IPS-18c (cell line): Measurements from ENCODE around the gene TAS2R38.
"Not testable (repeated sequence)": the region's sequence is repeated elsewhere in the genome, so short reads cannot be mapped to it uniquely, and the experiment has no call there.

Experiments
- H3K4me3 ChIP-seq: 2 replicates; pipeline ENCODE4 v1.7.0; 2013; ENCODE audit warnings: low read depth, mild to moderate bottlenecking, low read length, moderate library complexity; ENCODE audit not compliant: insufficient read depth
- H3K9me3 ChIP-seq: one replicate; pipeline ENCODE4 v1.6.1; 2013; ENCODE audit warnings: mild to moderate bottlenecking, low read length, moderate library complexity; ENCODE audit not compliant: control insufficient read depth, insufficient read depth

Gene TAS2R38

GRCh38 chr7:141973673-141974072 lies at the start of gene TAS2R38:
TSS of gene TAS2R38 (minus strand) at chr7:141973773. CDS start at chr7:141973689, 84 bp downstream.
- no peaks in the 10 kb centered on the region for H3K9me3 ChIP-seq
- H3K4me3 ChIP-seq = no peak within 1 kb of the TSS

DNA sequence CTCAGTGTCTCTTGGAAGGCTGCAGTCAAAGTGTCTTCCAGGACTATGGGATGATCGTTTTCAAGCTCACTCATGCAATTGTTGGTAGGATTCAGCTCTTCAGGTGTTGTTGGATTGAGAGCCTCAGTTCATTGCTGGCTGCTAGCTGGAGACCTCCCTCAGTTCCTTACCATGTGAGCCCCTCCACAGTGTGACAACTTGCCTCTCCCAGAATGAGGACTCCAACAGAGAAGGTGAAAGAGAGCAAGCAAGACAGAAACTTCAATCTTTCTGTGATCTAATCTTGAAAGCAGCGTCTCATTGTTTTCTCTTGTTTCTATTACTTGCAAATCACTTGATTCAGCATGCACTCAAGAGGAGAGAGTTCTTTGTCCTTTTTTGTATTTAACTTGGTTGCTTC lies 44.6 kb upstream of the TAS2R38 start:
- Histone ChIP-seq H3K4me3 (no peak overlapping the region), H3K9me3 (no peaks in the 10 kb centered on the region)

GRCh38 chr7:142017451-142017850 lies 43.9 kb upstream of the TAS2R38 start:
- no peak overlapping the region for H3K4me3 ChIP-seq
- no peaks in the 10 kb centered on the region for H3K9me3 ChIP-seq

GRCh38 chr7:142012825-142013511 lies 39.4 kb upstream of the TAS2R38 start:
- Histone ChIP-seq H3K4me3 (no peak overlapping the region), H3K9me3 (no peaks in the 10 kb centered on the region)

DNA sequence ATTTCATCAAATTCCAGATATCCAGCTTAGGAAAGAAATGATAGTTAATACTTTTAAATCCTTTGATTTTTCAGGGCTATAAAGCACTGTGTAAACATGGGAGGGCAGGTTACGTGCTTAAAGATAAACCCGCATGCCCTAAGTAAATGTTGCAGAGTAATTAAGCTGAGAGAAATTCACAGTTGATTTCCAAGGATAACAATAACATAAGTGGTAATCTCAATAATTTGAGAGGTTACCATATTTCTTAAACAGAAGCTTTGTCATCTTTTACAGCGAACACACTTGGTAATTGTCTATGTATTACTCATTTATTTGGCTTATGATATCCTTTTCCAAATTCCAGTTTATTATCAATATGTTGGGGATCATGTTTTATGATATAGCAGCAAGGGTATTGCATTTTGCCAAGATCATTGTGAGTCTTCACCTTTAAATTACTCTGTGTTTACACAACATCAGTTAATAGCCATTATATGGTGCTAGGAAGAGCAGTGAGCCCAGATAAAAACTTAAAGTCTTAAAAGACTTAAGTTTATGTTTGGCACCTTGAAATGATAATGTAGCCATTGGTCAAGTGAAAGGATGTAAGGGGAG lies 37.5 kb upstream of the TAS2R38 start:
- Histone ChIP-seq H3K9me3 (no peaks in the 10 kb centered on the region), H3K4me3 (no peak overlapping the region)

GRCh38 chr7:142009187-142009586 lies 35.6 kb upstream of the TAS2R38 start:
- Histone ChIP-seq H3K4me3 (no peak overlapping the region), H3K9me3 (no peaks in the 10 kb centered on the region)

DNA sequence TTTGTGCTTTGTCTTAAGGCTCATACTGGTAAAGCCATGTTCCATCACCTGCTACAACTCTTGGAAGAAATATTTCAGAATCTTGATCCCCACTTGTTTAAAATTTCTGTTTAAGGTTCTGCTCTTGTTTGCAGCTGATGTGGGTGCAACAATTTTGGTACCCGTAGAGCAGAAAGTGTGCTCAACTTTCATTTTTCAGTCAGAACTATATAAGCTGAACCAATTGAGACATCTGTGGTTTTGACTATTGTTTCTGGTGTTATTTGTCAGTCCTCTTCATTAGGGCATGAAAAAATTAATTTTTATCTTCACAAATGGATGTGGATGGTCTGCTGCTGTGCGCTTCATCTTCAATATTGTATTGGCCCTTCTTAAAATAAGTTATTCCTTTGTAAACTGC lies 33.0 kb upstream of the TAS2R38 start:
- Histone ChIP-seq H3K9me3 (no peaks in the 10 kb centered on the region), H3K4me3 (no peak overlapping the region)

DNA sequence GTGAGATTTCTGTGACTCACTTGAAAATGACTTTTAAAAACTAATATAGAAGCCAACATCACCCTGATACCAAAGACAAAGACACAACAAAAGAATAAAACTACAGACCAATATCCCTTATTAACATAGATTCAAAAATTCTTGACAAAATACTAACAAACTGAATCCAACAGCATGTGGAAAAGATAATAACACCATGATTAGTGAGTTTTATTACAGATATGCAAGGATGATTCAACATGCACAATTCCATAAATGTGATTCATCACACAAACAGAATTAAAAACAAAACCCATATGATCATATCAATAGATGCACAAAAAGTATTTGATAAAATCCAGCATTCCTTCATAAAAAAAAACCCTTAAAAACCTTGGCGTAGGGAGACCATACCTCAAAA lies 28.6 kb upstream of the TAS2R38 start:
- Histone ChIP-seq H3K9me3 (no peaks in the 10 kb centered on the region), H3K4me3 (no peak overlapping the region)

DNA sequence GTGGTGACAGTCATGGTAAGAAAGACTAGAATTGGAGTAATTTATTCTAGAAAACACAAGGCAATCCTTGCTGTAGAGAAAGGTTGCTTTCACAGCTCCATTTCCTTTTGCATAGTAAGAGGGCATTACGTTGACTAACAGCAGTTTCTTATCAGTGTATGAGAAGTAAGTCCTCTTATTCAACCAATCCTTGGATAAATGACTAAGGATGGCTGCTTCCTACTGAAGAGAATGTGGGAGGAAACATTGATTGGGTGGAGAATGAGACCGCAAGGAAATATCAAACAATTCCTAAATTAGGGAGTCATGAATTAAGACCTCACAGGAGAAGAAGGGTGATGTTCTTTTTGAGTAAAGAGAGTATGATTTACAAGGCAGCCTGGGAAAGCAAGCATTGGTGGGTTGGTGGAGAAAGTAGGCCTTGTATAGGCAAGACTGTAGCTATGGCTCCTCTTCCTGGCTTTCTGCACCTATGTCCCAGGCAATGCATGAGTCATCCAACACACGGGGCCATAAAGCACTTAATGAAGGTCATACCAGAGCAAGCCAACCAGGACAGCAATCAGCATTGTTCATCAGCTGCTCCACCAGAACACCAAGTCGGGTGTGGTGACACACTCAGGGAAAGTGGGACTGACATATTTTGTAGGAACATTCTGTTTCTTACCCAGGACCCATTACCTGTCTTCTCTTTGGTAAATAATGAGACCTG lies 27.7 kb upstream of the TAS2R38 start:
- no peaks in the 10 kb centered on the region for H3K9me3 ChIP-seq
- H3K4me3 ChIP-seq = no peak overlapping the region

GRCh38 chr7:142000244-142000643 lies 26.7 kb upstream of the TAS2R38 start:
- no peaks in the 10 kb centered on the region for H3K9me3 ChIP-seq
- no peak overlapping the region for H3K4me3 ChIP-seq

DNA sequence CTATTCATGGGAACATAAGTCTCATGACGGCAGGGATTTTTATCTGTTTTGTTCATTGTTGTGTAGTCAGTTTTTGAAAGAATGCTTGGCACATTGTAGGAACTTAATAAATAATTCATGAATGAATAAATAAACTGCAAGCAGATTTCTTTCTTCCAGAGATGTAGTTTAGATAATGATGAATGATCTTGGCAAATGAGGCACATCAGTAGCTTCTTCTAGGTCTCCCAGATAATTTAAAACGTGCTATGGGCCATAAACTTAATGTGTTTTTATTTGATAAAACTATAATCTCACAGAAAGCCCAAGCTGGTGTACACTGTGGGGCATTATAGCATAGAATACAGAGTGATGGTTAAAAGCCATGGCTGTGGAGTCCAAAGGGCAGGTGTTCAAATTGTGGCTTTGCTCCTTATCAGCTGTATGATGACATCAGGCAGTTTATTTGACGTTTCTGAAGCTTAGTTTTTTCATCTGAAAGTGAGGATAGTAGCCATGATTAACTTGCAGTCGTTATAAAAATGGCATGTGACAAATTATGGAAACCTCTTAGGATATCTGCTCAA lies 25.6 kb upstream of the TAS2R38 start:
- Histone ChIP-seq H3K9me3 (no peaks in the 10 kb centered on the region), H3K4me3 (no peak overlapping the region)

- Histone ChIP-seq H3K9me3 (no peaks in the 10 kb centered on the region), H3K4me3 (no peak overlapping the region)
Observed at GRCh38 chr7:141993354-141993753, 19.8 kb upstream of the TAS2R38 start.

DNA sequence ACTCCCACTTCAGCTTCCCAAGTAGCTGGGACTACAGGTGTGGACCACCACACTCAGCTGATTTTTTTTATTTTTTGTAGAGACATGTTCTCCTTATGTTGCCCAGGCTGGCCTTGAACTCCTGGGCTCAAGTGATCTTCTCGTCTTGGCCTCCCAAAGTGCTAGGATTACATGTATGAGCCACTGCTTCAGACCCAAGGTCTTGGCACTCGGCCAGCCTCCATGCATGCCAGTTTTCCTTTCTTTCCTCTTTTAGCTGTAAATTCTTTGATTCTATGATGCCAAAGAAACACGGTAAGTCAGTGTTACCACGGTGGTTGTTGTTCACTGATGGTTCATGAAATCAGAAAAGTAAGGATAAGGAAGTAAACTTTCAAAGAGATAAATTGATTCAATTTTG lies 19.1 kb upstream of the TAS2R38 start:
- Histone ChIP-seq H3K9me3 (no peaks in the 10 kb centered on the region), H3K4me3 (no peak overlapping the region)

GRCh38 chr7:141992156-141992555 lies 18.6 kb upstream of the TAS2R38 start:
- Histone ChIP-seq H3K9me3 (no peaks in the 10 kb centered on the region), H3K4me3 (no peak overlapping the region)

GRCh38 chr7:141991140-141991539 lies 17.6 kb upstream of the TAS2R38 start:
- Histone ChIP-seq H3K9me3 (no peaks in the 10 kb centered on the region), H3K4me3 (no peak overlapping the region)

DNA sequence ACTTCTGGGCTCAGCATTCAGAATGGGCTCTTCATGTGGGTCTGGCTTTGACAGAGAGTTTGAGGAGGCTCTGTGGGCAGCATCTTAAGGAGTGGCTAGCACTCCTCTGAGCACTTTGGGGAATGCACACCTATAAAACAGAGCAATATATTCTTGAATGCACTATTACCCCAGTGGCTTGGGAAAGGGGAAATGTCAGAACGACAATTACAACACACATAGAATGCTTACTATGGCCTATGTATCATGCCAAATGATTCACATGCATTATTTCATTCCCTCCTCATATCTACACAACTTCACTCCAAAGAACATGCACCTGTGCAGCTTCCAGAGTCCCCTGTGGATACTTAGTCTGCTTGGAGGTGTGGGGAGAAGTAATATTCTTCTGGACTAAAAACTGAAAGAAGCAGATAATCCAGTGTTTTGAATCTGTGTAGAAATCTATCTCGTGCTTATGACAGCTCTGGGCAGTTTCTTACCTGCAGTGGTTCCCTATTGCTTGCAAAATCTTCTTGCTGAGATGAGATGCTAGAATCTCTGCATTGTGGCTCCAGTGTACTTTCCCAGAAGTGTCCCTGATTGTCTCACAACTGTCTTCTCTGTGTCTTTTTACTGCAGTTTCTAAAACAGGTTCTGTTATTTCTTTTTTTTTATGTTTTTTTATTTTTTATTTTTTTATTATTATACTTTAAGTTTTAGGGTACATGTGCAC lies 16.6 kb upstream of the TAS2R38 start:
- no peaks in the 10 kb centered on the region for H3K9me3 ChIP-seq
- no peak overlapping the region for H3K4me3 ChIP-seq

DNA sequence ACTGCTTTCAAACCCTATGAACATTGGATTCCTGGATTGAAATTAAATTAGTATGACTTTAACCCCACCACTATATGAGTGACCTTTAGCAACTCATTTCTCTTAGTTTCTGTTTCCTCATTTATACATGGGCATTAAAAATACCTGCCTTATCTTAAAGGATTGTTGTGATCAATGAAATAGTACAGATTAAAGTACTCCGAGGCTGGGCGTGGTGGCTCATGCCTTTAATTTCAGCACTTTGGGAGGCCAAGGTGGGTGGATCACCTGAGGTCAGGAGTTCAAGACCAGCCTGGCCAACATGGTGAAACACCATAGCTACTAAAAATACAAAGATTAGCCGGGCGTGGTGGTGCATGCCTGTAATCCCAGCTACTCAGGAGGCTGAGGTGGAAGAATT lies 14.2 kb upstream of the TAS2R38 start:
- H3K4me3 ChIP-seq = not testable (repeated sequence)

More for the DNA sequence above, 14.2 kb upstream of the TAS2R38 start:
- H3K9me3 ChIP-seq = not testable (repeated sequence)
